SK-N-SH treated with all-trans-retinoic acid at 6 μM for 48 hours (cell line): ENCODE data around the gene CTTNBP2NL.

Experiments used
- ATAC-seq: fragments of 200-7000 bp; cut with Tn5 transposase; 3 replicates; pipeline ENCODE4 v1.9.1; 2020; ENCODE audit warnings: mild to moderate bottlenecking, moderate library complexity
- ARNTL ChIP-seq: fragments of 450-650 bp; formaldehyde crosslinking; IDR thresholded peaks from 2 replicates; pipeline ENCODE4 v1.5.0; 2020; ENCODE audit warnings: low read depth, mild to moderate bottlenecking, moderate library complexity, borderline replicate concordance
- BACH2 ChIP-seq: fragments of 250-450 bp; sonication (Bioruptor Pico); IDR thresholded peaks from 2 replicates; pipeline ENCODE4 v1.9.0; 2021; ENCODE audit warnings: mild to moderate bottlenecking, borderline replicate concordance
- CREB5 ChIP-seq: fragments of 250-450 bp; sonication (Bioruptor Pico); IDR thresholded peaks from 2 replicates; pipeline ENCODE4 v1.5.1; 2020; ENCODE audit warnings: low read depth, mild to moderate bottlenecking, moderate library complexity
- CSRNP3 ChIP-seq: fragments of 250-450 bp; sonication (Bioruptor Pico); IDR thresholded peaks from 2 replicates; pipeline ENCODE4 v1.5.1; 2021; ENCODE audit warnings: mild to moderate bottlenecking, moderate library complexity
- ESRRG ChIP-seq: fragments of 250-450 bp; sonication (Bioruptor Pico); IDR thresholded peaks from 2 replicates; pipeline ENCODE4 v1.6.1; 2021; ENCODE audit warnings: mild to moderate bottlenecking
- GLIS3 ChIP-seq: fragments of 250-450 bp; sonication (Bioruptor Pico); IDR thresholded peaks from 2 replicates; pipeline ENCODE4 v1.5.0; 2020; ENCODE audit warnings: mild to moderate bottlenecking, moderate library complexity
- ISL1 ChIP-seq: fragments of 250-450 bp; sonication (Bioruptor Pico); IDR thresholded peaks from 2 replicates; pipeline ENCODE4 v2.1.2; 2022; ENCODE audit warnings: mild to moderate bottlenecking, moderate library complexity
- OSR1 ChIP-seq: fragments of 250-450 bp; sonication (Bioruptor Pico); IDR thresholded peaks from 2 replicates; pipeline ENCODE4 v1.8.0; 2022; ENCODE audit warnings: moderate library complexity, mild to moderate bottlenecking, inconsistent platforms
- PATZ1 ChIP-seq: fragments of 250-450 bp; sonication (Bioruptor Pico); IDR thresholded peaks from 2 replicates; pipeline ENCODE4 v1.8.0; 2020; ENCODE audit warnings: mild to moderate bottlenecking, moderate library complexity, borderline replicate concordance
- POU6F1 ChIP-seq: fragments of 250-450 bp; sonication (Bioruptor Pico); IDR thresholded peaks from 2 replicates; pipeline ENCODE4 v1.8.0; 2021; ENCODE audit warnings: low read depth, mild to moderate bottlenecking, moderate library complexity, borderline replicate concordance
- PPARA ChIP-seq: fragments of 250-450 bp; sonication (Bioruptor Pico); IDR thresholded peaks from 2 replicates; pipeline ENCODE4 v1.5.0; 2020; ENCODE audit warnings: mild to moderate bottlenecking, borderline replicate concordance
- SNAI2 ChIP-seq: fragments of 250-450 bp; sonication (Bioruptor Pico); IDR thresholded peaks from 2 replicates; pipeline ENCODE4 v1.5.0; 2020; ENCODE audit warnings: mild to moderate bottlenecking, moderate library complexity
- TCF4 ChIP-seq: fragments of 250-450 bp; sonication (Bioruptor Pico); IDR thresholded peaks from 2 replicates; pipeline ENCODE4 v1.8.0; 2021; ENCODE audit warnings: mild to moderate bottlenecking, moderate library complexity, borderline replicate concordance
- TOX ChIP-seq: fragments of 250-450 bp; sonication (Bioruptor Pico); IDR thresholded peaks from 2 replicates; pipeline ENCODE4 v1.8.0; 2021; ENCODE audit warnings: mild to moderate bottlenecking, moderate library complexity, borderline replicate concordance
- TSHZ2 ChIP-seq: fragments of 250-450 bp; sonication (Bioruptor Pico); IDR thresholded peaks from 2 replicates; pipeline ENCODE4 v1.5.0; 2020; ENCODE audit warnings: mild to moderate bottlenecking, moderate library complexity
- ZC3H10 ChIP-seq: fragments of 250-450 bp; sonication (Bioruptor Pico); IDR thresholded peaks from 2 replicates; pipeline ENCODE4 v1.5.1; 2021; ENCODE audit warnings: mild to moderate bottlenecking, moderate library complexity
- ZFP3 ChIP-seq: fragments of 250-450 bp; sonication (Bioruptor Pico); IDR thresholded peaks from 2 replicates; pipeline ENCODE4 v1.5.0; 2020; ENCODE audit warnings: mild to moderate bottlenecking, moderate library complexity
- ZFP30 ChIP-seq: fragments of 450-650 bp; formaldehyde crosslinking; IDR thresholded peaks from 2 replicates; pipeline ENCODE4 v1.5.0; 2022; ENCODE audit warnings: mild to moderate bottlenecking, moderate library complexity
- ZNF70 ChIP-seq: fragments of 450-650 bp; formaldehyde crosslinking; IDR thresholded peaks from 2 replicates; pipeline ENCODE4 v1.5.0; 2020; ENCODE audit warnings: mild to moderate bottlenecking, moderate library complexity
- ZNF8 ChIP-seq: fragments of 450-650 bp; formaldehyde crosslinking; IDR thresholded peaks from 2 replicates; pipeline ENCODE4 v1.5.0; 2020; ENCODE audit warnings: mild to moderate bottlenecking, moderate library complexity

The CTTNBP2NL gene

GRCh38 chr1:112504001-112504660 lies 108.1 kb downstream of the CTTNBP2NL start (continued):
- TF ChIP-seq CSRNP3 (CRISPR knock-in tag) (no peak), ZFP3 (CRISPR knock-in tag) (no peak), PATZ1 (no peak)

GRCh38 chr1:112504661-112505399 lies 108.8 kb downstream of the CTTNBP2NL start:
- no peak for ATAC-seq
- no peak for TF ChIP-seq PPARA
- no peak for TF ChIP-seq SNAI2 (CRISPR knock-in tag)
- TF ChIP-seq ZFP30 (CRISPR knock-in tag), result no peak
- no peak for TF ChIP-seq ISL1 (CRISPR knock-in tag)
- no peak for TF ChIP-seq ESRRG
- TF ChIP-seq TCF4, result no peak
- no peak for TF ChIP-seq PATZ1
- no peak for TF ChIP-seq CREB5
- TF ChIP-seq TOX (CRISPR knock-in tag), result no peak
- no peak for TF ChIP-seq POU6F1 (CRISPR knock-in tag)
- no peak for TF ChIP-seq ZNF8 (CRISPR knock-in tag)
- no peak for TF ChIP-seq OSR1 (CRISPR knock-in tag)
- no peak for TF ChIP-seq GLIS3 (CRISPR knock-in tag)
- no peak for TF ChIP-seq ARNTL (CRISPR knock-in tag)

GRCh38 chr1:112505400-112505785 lies 109.4 kb downstream of the CTTNBP2NL start:
- ATAC-seq, result no peak
- TF ChIP-seq TCF4, result no peak
- no peak for TF ChIP-seq ZC3H10 (CRISPR knock-in tag)
- TF ChIP-seq ZNF70 (CRISPR knock-in tag), result no peak
- TF ChIP-seq TSHZ2 (CRISPR knock-in tag), result no peak
- no peak for TF ChIP-seq ZFP3 (CRISPR knock-in tag)
- TF ChIP-seq ZFP30 (CRISPR knock-in tag), result no peak
- no peak for TF ChIP-seq ISL1 (CRISPR knock-in tag)
- TF ChIP-seq BACH2 (CRISPR knock-in tag), result no peak
- TF ChIP-seq GLIS3 (CRISPR knock-in tag), result no peak
- TF ChIP-seq SNAI2 (CRISPR knock-in tag), result no peak
- no peak for TF ChIP-seq PPARA
- TF ChIP-seq ARNTL (CRISPR knock-in tag), result no peak
